ENCODE results near the gene ARHGAP28. TPM values are rescaled to one million over a fixed set of nuclear protein-coding genes. Genes with fewer than 3 reads are reported as not detected.

ARHGAP28 gene
- total RNA-seq, 1 experiment from 2014 or later = not detected

DNA sequence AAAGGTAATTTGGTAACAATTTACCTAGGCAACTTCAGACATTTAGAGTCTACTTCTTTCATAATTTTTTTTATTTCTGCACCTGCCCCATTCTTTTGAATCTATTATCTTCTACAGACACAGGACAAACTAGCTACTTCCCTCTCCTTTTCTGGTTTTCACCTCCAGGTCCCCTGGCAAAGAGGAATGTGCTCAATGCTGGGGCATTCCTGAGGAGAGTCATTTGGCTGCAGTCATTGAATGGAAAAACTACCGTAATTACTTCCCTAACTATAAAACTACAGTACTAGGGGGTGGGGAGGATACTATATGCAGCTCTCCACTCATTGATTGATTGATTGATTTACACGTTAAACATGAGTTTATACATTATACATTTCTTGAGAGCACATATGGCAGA, 11.2 kb upstream of the ARHGAP28 start:
- POLR2A ChIA-PET (ENCODE audit: low non-redundant PET) = no interaction called here
- TF ChIP-seq, protein P1, sequence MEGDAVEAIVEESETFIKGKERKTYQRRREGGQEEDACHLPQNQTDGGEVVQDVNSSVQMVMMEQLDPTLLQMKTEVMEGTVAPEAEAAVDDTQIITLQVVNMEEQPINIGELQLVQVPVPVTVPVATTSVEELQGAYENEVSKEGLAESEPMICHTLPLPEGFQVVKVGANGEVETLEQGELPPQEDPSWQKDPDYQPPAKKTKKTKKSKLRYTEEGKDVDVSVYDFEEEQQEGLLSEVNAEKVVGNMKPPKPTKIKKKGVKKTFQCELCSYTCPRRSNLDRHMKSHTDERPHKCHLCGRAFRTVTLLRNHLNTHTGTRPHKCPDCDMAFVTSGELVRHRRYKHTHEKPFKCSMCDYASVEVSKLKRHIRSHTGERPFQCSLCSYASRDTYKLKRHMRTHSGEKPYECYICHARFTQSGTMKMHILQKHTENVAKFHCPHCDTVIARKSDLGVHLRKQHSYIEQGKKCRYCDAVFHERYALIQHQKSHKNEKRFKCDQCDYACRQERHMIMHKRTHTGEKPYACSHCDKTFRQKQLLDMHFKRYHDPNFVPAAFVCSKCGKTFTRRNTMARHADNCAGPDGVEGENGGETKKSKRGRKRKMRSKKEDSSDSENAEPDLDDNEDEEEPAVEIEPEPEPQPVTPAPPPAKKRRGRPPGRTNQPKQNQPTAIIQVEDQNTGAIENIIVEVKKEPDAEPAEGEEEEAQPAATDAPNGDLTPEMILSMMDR (conservative IDR thresholded peaks at IDR 0.05; ENCODE audit: low read depth, low read length) = no peak
- TF ChIP-seq EZH2 (IDR thresholded peaks at IDR 0.05; ENCODE audit: borderline replicate concordance, low read depth, low read length, poor library complexity, severe bottlenecking) = no peak
- intact Hi-C loops (cut with micrococcal nuclease; ENCODE audit: unreplicated experiment) = no loop called here

DNA sequence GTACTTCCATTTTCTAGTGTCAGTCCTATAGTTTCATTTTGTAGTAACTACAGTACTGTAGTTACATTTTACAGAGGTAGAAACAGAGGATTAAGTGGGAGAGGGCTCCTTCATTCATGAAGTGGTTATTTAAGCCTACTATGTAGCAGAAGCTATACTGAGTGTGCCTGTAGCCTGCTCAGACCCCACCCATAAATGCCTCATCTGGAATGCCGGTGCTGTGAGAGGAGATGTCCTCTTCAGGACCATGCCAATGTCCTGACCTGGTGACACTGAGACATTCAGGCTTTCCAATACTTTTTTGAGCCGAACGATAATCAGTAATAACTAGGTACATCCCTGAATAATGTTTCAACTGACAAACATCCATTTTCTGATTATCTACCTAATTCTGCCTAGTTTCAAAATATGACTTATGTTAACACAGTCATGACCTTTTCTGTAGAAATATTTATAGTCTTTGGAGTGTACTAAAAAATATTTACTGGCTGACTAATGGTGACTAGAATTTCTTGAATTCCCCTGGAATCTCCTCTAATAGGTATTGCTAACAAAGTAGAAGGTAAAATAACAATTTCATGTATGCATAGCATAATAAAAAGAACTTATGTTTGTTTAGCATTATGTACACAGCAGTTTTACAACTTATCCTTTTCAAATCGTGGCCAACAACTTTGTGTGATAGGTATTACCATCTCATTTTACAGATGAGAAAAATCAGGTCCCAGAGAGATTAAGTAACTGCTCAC, 10.2 kb upstream of the ARHGAP28 start:
- H3K27ac ChIP-seq (ENCODE audit: low read depth, low read length, poor library complexity, severe bottlenecking) = no peak overlapping the region
- BruUV-seq (replicated peaks) = no TSS peak
- CTCF ChIA-PET = no interaction called here
- peaks cover 26% of the 10 kb centered on the region for H3K9me3 ChIP-seq (ENCODE audit: low read depth, low read length, poor library complexity, severe bottlenecking)
- DNase-seq (ENCODE audit: low spot score) = no peak
- no peak overlapping the region for H3K4me3 ChIP-seq (ENCODE audit: low read depth, low read length, poor library complexity, severe bottlenecking)
- POLR2A ChIA-PET (ENCODE audit: low non-redundant PET) = no interaction called here
- no peak for TF ChIP-seq EZH2 (IDR thresholded peaks at IDR 0.05; ENCODE audit: borderline replicate concordance, low read depth, low read length, poor library complexity, severe bottlenecking)
- TF ChIP-seq, protein P1 (conservative IDR thresholded peaks at IDR 0.05; ENCODE audit: low read depth, low read length) = no peak
- H3K4me1 ChIP-seq (ENCODE audit: insufficient read depth, low read length, poor library complexity, severe bottlenecking) = no peaks in the 10 kb centered on the region
- intact Hi-C loops (cut with micrococcal nuclease; ENCODE audit: unreplicated experiment) = no loop called here
- no peaks in the 10 kb centered on the region for H3K36me3 ChIP-seq (ENCODE audit: insufficient read depth, low read length, poor library complexity, severe bottlenecking)
- H3K27me3 ChIP-seq (replicated peaks; ENCODE audit: insufficient read depth, low read depth, low read length, poor library complexity) = no peaks in the 10 kb centered on the region

More for the DNA sequence above, 11.2 kb upstream of the ARHGAP28 start:
- Histone ChIP-seq H3K27me3 (replicated peaks; ENCODE audit: insufficient read depth, low read depth, low read length, poor library complexity) (no peaks in the 10 kb centered on the region), H3K27ac (ENCODE audit: low read depth, low read length, poor library complexity, severe bottlenecking) (no peak overlapping the region), H3K9me3 (ENCODE audit: low read depth, low read length, poor library complexity, severe bottlenecking) (peaks cover 34% of the 10 kb centered on the region), H3K4me3 (ENCODE audit: low read depth, low read length, poor library complexity, severe bottlenecking) (no peak overlapping the region), H3K4me1 (ENCODE audit: insufficient read depth, low read length, poor library complexity, severe bottlenecking) (no peaks in the 10 kb centered on the region), H3K36me3 (ENCODE audit: insufficient read depth, low read length, poor library complexity, severe bottlenecking) (no peaks in the 10 kb centered on the region)
- BruUV-seq (replicated peaks) = no TSS peak
- CTCF ChIA-PET = no interaction called here
- DNase-seq (ENCODE audit: low spot score) = no peak

DNA sequence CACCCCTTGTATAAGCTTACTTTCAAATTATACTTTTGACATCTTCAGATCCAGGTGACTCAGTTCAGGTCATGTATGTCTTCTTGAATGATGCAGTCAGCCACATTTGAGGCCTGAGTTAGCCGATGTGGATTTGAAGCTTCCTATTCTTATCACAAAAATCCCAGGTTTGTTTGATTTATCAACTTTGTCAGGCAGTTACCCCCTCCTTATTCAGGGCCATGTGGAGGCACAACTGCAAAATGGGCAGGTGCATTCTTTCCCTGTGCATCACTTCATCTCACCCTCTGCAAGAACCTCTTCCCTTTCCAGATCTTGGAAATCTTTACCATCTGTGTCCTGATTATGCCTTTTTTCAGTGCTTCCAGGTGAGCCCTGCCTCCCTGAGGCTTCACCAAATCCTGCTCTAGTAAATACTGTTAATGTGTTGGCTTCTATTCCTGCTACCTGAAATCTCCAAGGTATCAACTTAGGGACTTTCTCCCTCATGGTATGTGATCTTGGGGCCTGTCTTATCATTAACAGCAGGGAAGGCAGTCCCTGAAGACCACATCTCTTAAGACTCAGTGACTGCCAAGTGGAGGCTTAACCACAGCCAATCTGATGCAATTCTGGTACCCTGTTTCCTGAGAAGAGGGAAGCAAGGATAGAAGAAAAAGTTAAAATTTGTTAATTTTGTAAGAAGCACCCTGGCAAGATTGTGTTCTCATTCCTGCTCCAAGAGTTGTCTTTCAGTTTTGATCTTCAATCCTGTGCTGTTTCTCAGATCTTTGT, 9.4 kb upstream of the ARHGAP28 start:
- Histone ChIP-seq H3K27me3 (replicated peaks; ENCODE audit: insufficient read depth, low read depth, low read length, poor library complexity) (no peaks in the 10 kb centered on the region), H3K4me1 (ENCODE audit: insufficient read depth, low read length, poor library complexity, severe bottlenecking) (no peaks in the 10 kb centered on the region), H3K9me3 (ENCODE audit: low read depth, low read length, poor library complexity, severe bottlenecking) (peaks cover 20% of the 10 kb centered on the region), H3K36me3 (ENCODE audit: insufficient read depth, low read length, poor library complexity, severe bottlenecking) (no peaks in the 10 kb centered on the region), H3K27ac (ENCODE audit: low read depth, low read length, poor library complexity, severe bottlenecking) (no peak overlapping the region), H3K4me3 (ENCODE audit: low read depth, low read length, poor library complexity, severe bottlenecking) (no peak overlapping the region)
- intact Hi-C loops (cut with micrococcal nuclease; ENCODE audit: unreplicated experiment) = no loop called here
- no peak for DNase-seq (ENCODE audit: low spot score)
- ChIA-PET CTCF (no interaction called here), POLR2A (ENCODE audit: low non-redundant PET) (no interaction called here)
- TF ChIP-seq, protein P1 (conservative IDR thresholded peaks at IDR 0.05; ENCODE audit: low read depth, low read length) = no peak
- no peak for TF ChIP-seq EZH2 (IDR thresholded peaks at IDR 0.05; ENCODE audit: borderline replicate concordance, low read depth, low read length, poor library complexity, severe bottlenecking)
- BruUV-seq (replicated peaks) = no TSS peak

Measured in A673 (cell line).